K562 (cell line): ENCODE data around the gene LOC128125822.

Experiments used
- ATAC-seq: fragments of 200-7000 bp; cut with Tn5 transposase; 3 replicates; pipeline ENCODE4 v1.9.1; 2020; ENCODE audit warnings: moderate library complexity
- BruUV-seq: library from RNA; stranded (reverse); fragments of 400-500 nt; replicated peaks from 2 replicates; lab custom pipeline; 2021; lab: Mats Ljungman, UMichigan
- CTCF ChIA-PET: fragments of 300-600 bp; formaldehyde crosslinking; extraction: SDS; loops from one replicate; lab custom pipeline; 2021; ENCODE audit warnings: low intra/inter-chr PET ratio; lab: Yijun Ruan, JAX
- POLR2A ChIA-PET: fragments of 300-600, 350-650 bp; sonication (Branson Sonifier 250); formaldehyde crosslinking; extraction: SDS; loops from one replicate; lab custom pipeline; 2021; ENCODE audit warnings: antibody characterized with exemption, inconsistent platforms; lab: Yijun Ruan, JAX
- DNase-seq, 4 experiments: peaks; one replicate each; pipeline versions ENCODE4 v3.0.0 to v3.0.0-alpha.2; 2011 to 2018; ENCODE audit warnings: low spot score in 3 of 4, mixed read lengths in 3 of 4; ENCODE audit errors: extremely low read depth in 1 of 4
- FAIRE-seq: peaks from 2 replicates; lab custom pipeline; 2011; peaks lifted over from hg19 to GRCh38; lab: Jason Lieb, UNC
- H2AFZ ChIP-seq: 2 replicates; pipeline ENCODE4 v1.6.0; 2011; ENCODE audit warnings: low read depth, low read length, control low read depth, inconsistent platforms
- H3K27ac ChIP-seq: fragments of 200-600 bp; 3 replicates; pipeline ENCODE4 v1.8.0; 2011; ENCODE audit warnings: low read depth, mild to moderate bottlenecking, control low read depth, inconsistent platforms, low read length, moderate library complexity, mixed read lengths; ENCODE audit errors: extremely low read depth
- H3K27me3 ChIP-seq, 2 experiments: fragments of 300-600 bp in 1 of 2; 2 replicates in 1 of 2; 3 replicates in 1 of 2; pipeline versions ENCODE4 v1.6.0 to v1.8.0; 2011; ENCODE audit warnings: inconsistent platforms in 2 of 2, low read length in 2 of 2, mild to moderate bottlenecking in 1 of 2, mixed read lengths in 1 of 2, moderate library complexity in 1 of 2; ENCODE audit not compliant: control insufficient read depth in 2 of 2, insufficient read depth in 2 of 2
- H3K36me3 ChIP-seq: fragments of 300-600 bp; 3 replicates; pipeline ENCODE4 v1.8.0; 2011; ENCODE audit warnings: mild to moderate bottlenecking, low read length, inconsistent platforms; ENCODE audit not compliant: control insufficient read depth, insufficient read depth
- H3K4me1 ChIP-seq, 2 experiments: fragments of 200-600 bp in 1 of 2; replicated peaks in 1 of 2; 2 replicates in 1 of 2; 3 replicates in 1 of 2; pipeline versions ENCODE4 v1.5.1 to v1.8.0; 2011; ENCODE audit warnings: inconsistent platforms in 2 of 2, low read length in 2 of 2, mild to moderate bottlenecking in 1 of 2, mixed read lengths in 1 of 2, moderate library complexity in 1 of 2; ENCODE audit not compliant: control insufficient read depth in 2 of 2, insufficient read depth in 2 of 2
- H3K4me2 ChIP-seq: 2 replicates; pipeline ENCODE4 v1.6.1; 2011; ENCODE audit warnings: low read length, control low read depth, inconsistent platforms, mixed read lengths; ENCODE audit not compliant: insufficient read depth
- H3K4me3 ChIP-seq: fragments of 200-600 bp; sonication (generic), shearing (Covaris generic); 2 replicates; pipeline ENCODE4 v1.5.1; 2016; ENCODE audit warnings: control low read depth, inconsistent platforms
- H3K79me2 ChIP-seq: fragments of 200-600 bp; 3 replicates; pipeline ENCODE4 v1.8.0; 2011; ENCODE audit warnings: low read length, inconsistent platforms; ENCODE audit not compliant: control insufficient read depth, insufficient read depth
- H3K9ac ChIP-seq, 2 experiments: 2 replicates each; pipeline versions ENCODE4 v1.6.0 to v1.6.1; 2011; ENCODE audit warnings: low read depth in 2 of 2, low read length in 2 of 2, control low read depth in 1 of 2, inconsistent platforms in 1 of 2, mild to moderate bottlenecking in 1 of 2, mixed read lengths in 1 of 2; ENCODE audit not compliant: insufficient read depth in 1 of 2
- H3K9me1 ChIP-seq: one replicate; pipeline ENCODE4 v1.6.0; 2011; ENCODE audit warnings: inconsistent platforms, mild to moderate bottlenecking, low read length, moderate library complexity; ENCODE audit not compliant: control insufficient read depth, insufficient read depth
- H3K9me3 ChIP-seq: replicated peaks from 2 replicates; pipeline ENCODE4 v1.5.1; 2011; ENCODE audit warnings: low read depth, low read length, inconsistent platforms; ENCODE audit not compliant: control insufficient read depth, insufficient read depth
- H4K20me1 ChIP-seq: replicated peaks from 2 replicates; pipeline ENCODE4 v1.6.1; 2011; ENCODE audit warnings: low read length, inconsistent platforms, mixed read lengths; ENCODE audit not compliant: control insufficient read depth, insufficient read depth
- ASH1L ChIP-seq: fragments of 450-650 bp; IDR thresholded peaks from 2 replicates; pipeline ENCODE4 v1.6.1; 2018; ENCODE audit warnings: borderline replicate concordance, mild to moderate bottlenecking, low read depth; ENCODE audit not compliant: partially characterized antibody
- ATF4 ChIP-seq: fragments of 450-650 bp; formaldehyde crosslinking; IDR thresholded peaks from 2 replicates; pipeline ENCODE4 v1.4.0; 2022; ENCODE audit warnings: mild to moderate bottlenecking, moderate library complexity
- CREBBP ChIP-seq: IDR thresholded peaks from one replicate; pipeline ENCODE4 v1.6.1; 2012; ENCODE audit warnings: low read depth, mild to moderate bottlenecking, control low read depth, inconsistent platforms, low read length
- GABPB1 ChIP-seq: sonication (generic); formaldehyde crosslinking; IDR thresholded peaks from 2 replicates; pipeline ENCODE4 v1.8.0; 2022; ENCODE audit warnings: mild to moderate bottlenecking, missing genetic modification reagents
- HDAC6 ChIP-seq: IDR thresholded peaks from 2 replicates; pipeline ENCODE4 v1.6.1; 2012; ENCODE audit warnings: low read depth, mild to moderate bottlenecking, control low read depth, inconsistent platforms, low read length, moderate library complexity
- KAT7 ChIP-seq: sonication (generic); formaldehyde crosslinking; IDR thresholded peaks from 2 replicates; pipeline ENCODE4 v1.8.0; 2022; ENCODE audit warnings: missing genetic modification reagents, mild to moderate bottlenecking, borderline replicate concordance
- MCM7 ChIP-seq, 2 experiments: fragments of 450-650 bp; IDR thresholded peaks; 2 replicates each; pipeline ENCODE4 v1.6.1; 2016 to 2018
- MTA1 ChIP-seq: fragments of 450-650 bp; IDR thresholded peaks from 2 replicates; pipeline ENCODE4 v1.6.1; 2017; ENCODE audit warnings: borderline replicate concordance
- MYC ChIP-seq, 2 experiments: fragments of 250-450 bp in 1 of 2; sonication (Bioruptor Pico) in 1 of 2; IDR thresholded peaks; 2 replicates each; pipeline versions ENCODE4 v1.5.1 to v1.6.1; 2012 to 2021; ENCODE audit warnings: low read depth in 2 of 2, borderline replicate concordance in 1 of 2, improper control_type of control experiment in 1 of 2, low read length in 1 of 2, mild to moderate bottlenecking in 1 of 2, moderate library complexity in 1 of 2
- TCF7L2 ChIP-seq: fragments of 150-350 bp; IDR thresholded peaks from 2 replicates; pipeline ENCODE4 v1.6.1; 2016; ENCODE audit warnings: low read depth, mild to moderate bottlenecking, low read length, moderate library complexity
- WHSC1 ChIP-seq: IDR thresholded peaks from one replicate; pipeline ENCODE4 v1.6.1; 2012; ENCODE audit warnings: low read length, control low read depth, inconsistent platforms
- ZBTB12 ChIP-seq: fragments of 250-450 bp; sonication (Bioruptor Pico); IDR thresholded peaks from 2 replicates; pipeline ENCODE4 v1.4.0; 2020
- ZBTB17 ChIP-seq: fragments of 450-650 bp; formaldehyde crosslinking; IDR thresholded peaks from 2 replicates; pipeline ENCODE4 v1.4.0; 2020; ENCODE audit warnings: mild to moderate bottlenecking
- ZBTB33 ChIP-seq: sonication (generic); formaldehyde crosslinking; IDR thresholded peaks from 2 replicates; pipeline ENCODE4 v1.8.1; 2023; ENCODE audit warnings: mild to moderate bottlenecking, missing genetic modification reagents
- ZNF740 ChIP-seq, 3 experiments: fragments of 200-800 bp in 1 of 3; sonication (Bioruptor generic) in 1 of 3; sonication (generic) in 1 of 3; formaldehyde crosslinking in 1 of 3; IDR thresholded peaks; 2 replicates each; pipeline versions ENCODE4 v1.6.1 to v1.8.0; 2016 to 2022; ENCODE audit warnings: mild to moderate bottlenecking in 2 of 3, missing compliant biosample characterization in 2 of 3, missing genetic modification characterization in 2 of 3, missing genetic modification reagents in 1 of 3
- ZNF764 ChIP-seq: fragments of 250-450 bp; sonication (Bioruptor Pico); IDR thresholded peaks from 2 replicates; pipeline ENCODE4 v1.4.0; 2020; ENCODE audit warnings: low read depth, mild to moderate bottlenecking, moderate library complexity
- WGBS: fragments of 100-300 bp; shearing (Covaris generic); methylation state at CpG from one replicate; pipeline ENCODE4 v1.1.6; 2016; ENCODE audit warnings: low coverage, mixed read lengths; ENCODE audit not compliant: insufficient coverage; ENCODE audit errors: missing lambda C conversion rate; 5-methylcytosine and 5-hydroxymethylcytosine counted together
- in situ Hi-C: fragments of 300-500 bp; cut with MboI; formaldehyde crosslinking; loops from 4 replicates; pipeline ENCODE4 v1.15.0; 2018; ENCODE audit warnings: inconsistent platforms, mixed read lengths
- intact Hi-C: fragments of 100-400 bp; cut with micrococcal nuclease; formaldehyde crosslinking; loops from 2 replicates; pipeline ENCODE4 v1.14.2; 2022

Gene LOC128125822

GRCh38 chr6:63572044-63572746, at the start of gene LOC128125822, which contains the start of gene PTP4A1:
LOC128125822 (plus strand) TSS chr6:63572480.
PTP4A1 (plus strand) TSS chr6:63572480; CDS start chr6:63576881, 4,401 bp downstream.
- H3K27me3 ChIP-seq, result no peaks in the 10 kb centered on the region
- CTCF ChIA-PET, result no interaction called here
- peak within 1 kb of the TSS; percentile 97 for H3K27ac ChIP-seq
- H3K4me3 ChIP-seq, result peak within 1 kb of the TSS; percentile 94
- in situ Hi-C loops (no loop called here), intact Hi-C loops (loop anchor here (2.0 to 10.0 kb wide), 2 partner anchors 65 to 127 kb away; no protein-coding TSS in a partner anchor)
- H4K20me1 ChIP-seq, result peaks cover 9% of the 10 kb centered on the region; the same call in 1 of the 2 replicates
- POLR2A ChIA-PET, result no interaction called here
- no peaks in the 10 kb centered on the region for H3K9me3 ChIP-seq
- H3K36me3 ChIP-seq, result peaks cover 15% of the 10 kb centered on the region
- H3K4me1 ChIP-seq, result peaks cover 7 to 11% of the 10 kb centered on the region in 2 experiments; a peak in 3 of 5 replicates
- H2AFZ ChIP-seq, result peak within 1 kb of the TSS; percentile 97
- FAIRE-seq (peak; percentile 82), ATAC-seq (peak; percentile 96), DNase-seq (peak; percentile 92 to 98 (median 94))
- WGBS, result 2% methylated on average over 42 of the region's 73 CpGs
- H3K9me1 ChIP-seq, result no peaks in the 10 kb centered on the region
- peaks cover 53% of the 10 kb centered on the region for H3K79me2 ChIP-seq
- peak within 1 kb of the TSS; percentile 95 for H3K4me2 ChIP-seq
- no TSS peak for BruUV-seq
- peak within 1 kb of the TSS; percentile 89 to 97 for H3K9ac ChIP-seq
- TF ChIP-seq ZBTB12 (CRISPR knock-in tag) (peak; percentile 85), GABPB1 (peak; percentile 18; the same call in 1 of the 2 replicates), ZNF740 (CRISPR knock-in tag; IDR thresholded peaks at IDR 0.05) (no peak), ZNF740 (tag; IDR thresholded peaks at IDR 0.05) (no peak), MCM7 (IDR thresholded peaks at IDR 0.05) (no peak), ZBTB17 (CRISPR knock-in tag) (no peak), CREBBP (no peak), TCF7L2 (no peak), KAT7 (CRISPR knock-in tag) (no peak; the same call in 1 of the 2 replicates), MTA1 (peak; percentile 30; the same call in 1 of the 2 replicates), ZBTB33 (CRISPR knock-in tag) (no peak), ASH1L (no peak), WHSC1 (no peak), MYC (IDR thresholded peaks at IDR 0.05; ENCODE audit: low read depth, low read length) (peak; percentile 66), MYC (CRISPR knock-in tag; IDR thresholded peaks at IDR 0.05; ENCODE audit: borderline replicate concordance, low read depth) (no peak), ATF4 (CRISPR knock-in tag) (no peak), ZNF764 (CRISPR knock-in tag) (no peak), HDAC6 (no peak)
